ENCODE measurements around the gene DCTN3. TPM values are rescaled to one million over a fixed set of nuclear protein-coding genes. Genes with fewer than 3 reads are reported as not detected.

DCTN3 gene
- total and polyA plus RNA-seq, 2 donors, result 87.8 to 97.1 TPM

GRCh38 chr9:34611811-34612787 lies 8.2 kb downstream of the DCTN3 start, which contains the start of gene RPP25L:
Gene RPP25L, minus strand, starts transcription at chr9:34612097. Its CDS starts 801 bp downstream, at chr9:34611296.
- under 1% methylated on average over 77 of the region's 77 CpGs for WGBS
- H3K4me1 ChIP-seq (ENCODE audit: control insufficient read depth in 2 of 2, insufficient read depth in 2 of 2, low read length in 2 of 2), result peaks cover 5 to 23% of the 10 kb centered on the region in 2 donors
- peak within 1 kb of the TSS; percentile 77 to 92 for H3K4me3 ChIP-seq (ENCODE audit: low read length in 2 of 2)
- H3K9me3 ChIP-seq (ENCODE audit: control insufficient read depth in 2 of 2, insufficient read depth in 1 of 2, low read length in 1 of 2), result peaks cover 0 to 3% of the 10 kb centered on the region in 2 donors
- H3K27me3 ChIP-seq (ENCODE audit: control insufficient read depth in 2 of 2, insufficient read depth in 1 of 2, low read length in 1 of 2), result peaks cover 0 to under 1% of the 10 kb centered on the region in 2 donors
- H3K27ac ChIP-seq (ENCODE audit: low read depth in 1 of 2, low read length in 1 of 2), result peak within 1 kb of the TSS; percentile 60 to 85
- H3K36me3 ChIP-seq (ENCODE audit: control insufficient read depth in 2 of 2, insufficient read depth in 2 of 2, low read length in 1 of 2), result peaks cover 20 to 26% of the 10 kb centered on the region in 2 donors
- peak in 8 of 9 donors; percentile 65 to 95 (median 86) for DNase-seq (ENCODE audit: low read depth in 6 of 9, low spot score in 9 of 9)

GRCh38 chr9:34611251-34611810 lies 9.0 kb downstream of the DCTN3 start:
- Histone ChIP-seq H3K4me1 (ENCODE audit: control insufficient read depth in 2 of 2, insufficient read depth in 2 of 2, low read length in 2 of 2) (peaks cover 5 to 23% of the 10 kb centered on the region in 2 donors), H3K4me3 (ENCODE audit: low read length in 2 of 2) (peak overlapping the region; percentile 77 to 92), H3K27ac (ENCODE audit: low read depth in 1 of 2, low read length in 1 of 2) (peak overlapping the region; percentile 60 to 85), H3K9me3 (ENCODE audit: control insufficient read depth in 2 of 2, insufficient read depth in 1 of 2, low read length in 1 of 2) (peaks cover 0 to 3% of the 10 kb centered on the region in 2 donors), H3K36me3 (ENCODE audit: control insufficient read depth in 2 of 2, insufficient read depth in 2 of 2, low read length in 1 of 2) (peaks cover 13 to 18% of the 10 kb centered on the region in 2 donors), H3K27me3 (ENCODE audit: control insufficient read depth in 2 of 2, insufficient read depth in 1 of 2, low read length in 1 of 2) (peaks cover 0 to 5% of the 10 kb centered on the region in 2 donors)
- DNase-seq (ENCODE audit: low read depth in 6 of 9, low spot score in 9 of 9), result peak in 2 of 9 donors; percentile 6 to 14
- WGBS, result 80% methylated on average over 10 of the region's 10 CpGs

GRCh38 chr9:34610434-34611206 lies 9.7 kb downstream of the DCTN3 start:
- H3K4me3 ChIP-seq (ENCODE audit: low read length in 2 of 2), result no peak overlapping the region
- DNase-seq (ENCODE audit: low read depth in 6 of 9, low spot score in 9 of 9), result no peak
- no peak overlapping the region for H3K27ac ChIP-seq (ENCODE audit: low read depth in 1 of 2, low read length in 1 of 2)
- 99% methylated on average over 20 of the region's 20 CpGs for WGBS
- peaks cover 5 to 23% of the 10 kb centered on the region in 2 donors for H3K4me1 ChIP-seq (ENCODE audit: control insufficient read depth in 2 of 2, insufficient read depth in 2 of 2, low read length in 2 of 2)
- H3K36me3 ChIP-seq (ENCODE audit: control insufficient read depth in 2 of 2, insufficient read depth in 2 of 2, low read length in 1 of 2), result peaks cover 8 to 13% of the 10 kb centered on the region in 2 donors
- H3K9me3 ChIP-seq (ENCODE audit: control insufficient read depth in 2 of 2, insufficient read depth in 1 of 2, low read length in 1 of 2), result peaks cover 0 to 3% of the 10 kb centered on the region in 2 donors
- H3K27me3 ChIP-seq (ENCODE audit: control insufficient read depth in 2 of 2, insufficient read depth in 1 of 2, low read length in 1 of 2), result peaks cover 0 to 7% of the 10 kb centered on the region in 2 donors

GRCh38 chr9:34607331-34607730 lies 13.0 kb downstream of the DCTN3 start:
- peaks cover 0 to 1% of the 10 kb centered on the region in 2 donors for H3K9me3 ChIP-seq (ENCODE audit: control insufficient read depth in 2 of 2, insufficient read depth in 1 of 2, low read length in 1 of 2)
- H3K27me3 ChIP-seq (ENCODE audit: control insufficient read depth in 2 of 2, insufficient read depth in 1 of 2, low read length in 1 of 2), result peaks cover 0 to 8% of the 10 kb centered on the region in 2 donors
- H3K4me1 ChIP-seq (ENCODE audit: control insufficient read depth in 2 of 2, insufficient read depth in 2 of 2, low read length in 2 of 2), result peaks cover 5 to 14% of the 10 kb centered on the region in 2 donors
- no peaks in the 10 kb centered on the region for H3K36me3 ChIP-seq (ENCODE audit: control insufficient read depth in 2 of 2, insufficient read depth in 2 of 2, low read length in 1 of 2)
- H3K4me3 ChIP-seq (ENCODE audit: low read length in 2 of 2), result no peak overlapping the region
- H3K27ac ChIP-seq (ENCODE audit: low read depth in 1 of 2, low read length in 1 of 2), result no peak overlapping the region
- 78% methylated on average over 2 of the region's 2 CpGs for WGBS
- DNase-seq (ENCODE audit: low read depth in 6 of 9, low spot score in 9 of 9), result no peak

GRCh38 chr9:34606905-34607304 lies 13.4 kb downstream of the DCTN3 start:
- Histone ChIP-seq H3K36me3 (ENCODE audit: control insufficient read depth in 2 of 2, insufficient read depth in 2 of 2, low read length in 1 of 2) (no peaks in the 10 kb centered on the region), H3K27ac (ENCODE audit: low read depth in 1 of 2, low read length in 1 of 2) (no peak overlapping the region), H3K9me3 (ENCODE audit: control insufficient read depth in 2 of 2, insufficient read depth in 1 of 2, low read length in 1 of 2) (no peaks in the 10 kb centered on the region), H3K4me1 (ENCODE audit: control insufficient read depth in 2 of 2, insufficient read depth in 2 of 2, low read length in 2 of 2) (peaks cover 5 to 13% of the 10 kb centered on the region in 2 donors), H3K4me3 (ENCODE audit: low read length in 2 of 2) (no peak overlapping the region), H3K27me3 (ENCODE audit: control insufficient read depth in 2 of 2, insufficient read depth in 1 of 2, low read length in 1 of 2) (peaks cover 0 to 11% of the 10 kb centered on the region in 2 donors)
- no peak for DNase-seq (ENCODE audit: low read depth in 6 of 9, low spot score in 9 of 9)
- 97% methylated on average over 3 of the region's 3 CpGs for WGBS

- Histone ChIP-seq H3K9me3 (ENCODE audit: control insufficient read depth in 2 of 2, insufficient read depth in 1 of 2, low read length in 1 of 2) (no peaks in the 10 kb centered on the region), H3K4me1 (ENCODE audit: control insufficient read depth in 2 of 2, insufficient read depth in 2 of 2, low read length in 2 of 2) (peaks cover 3 to 8% of the 10 kb centered on the region in 2 donors), H3K4me3 (ENCODE audit: low read length in 2 of 2) (no peak overlapping the region), H3K27me3 (ENCODE audit: control insufficient read depth in 2 of 2, insufficient read depth in 1 of 2, low read length in 1 of 2) (peaks cover 0 to 11% of the 10 kb centered on the region in 2 donors), H3K36me3 (ENCODE audit: control insufficient read depth in 2 of 2, insufficient read depth in 2 of 2, low read length in 1 of 2) (no peaks in the 10 kb centered on the region), H3K27ac (ENCODE audit: low read depth in 1 of 2, low read length in 1 of 2) (no peak overlapping the region)
- DNase-seq (ENCODE audit: low read depth in 6 of 9, low spot score in 9 of 9), result no peak
Observed at GRCh38 chr9:34606190-34606589, 14.1 kb downstream of the DCTN3 start.

- Histone ChIP-seq H3K9me3 (ENCODE audit: control insufficient read depth in 2 of 2, insufficient read depth in 1 of 2, low read length in 1 of 2) (no peaks in the 10 kb centered on the region), H3K36me3 (ENCODE audit: control insufficient read depth in 2 of 2, insufficient read depth in 2 of 2, low read length in 1 of 2) (no peaks in the 10 kb centered on the region), H3K4me1 (ENCODE audit: control insufficient read depth in 2 of 2, insufficient read depth in 2 of 2, low read length in 2 of 2) (no peaks in the 10 kb centered on the region), H3K27me3 (ENCODE audit: control insufficient read depth in 2 of 2, insufficient read depth in 1 of 2, low read length in 1 of 2) (peaks cover 2 to 27% of the 10 kb centered on the region in 2 donors), H3K27ac (ENCODE audit: low read depth in 1 of 2, low read length in 1 of 2) (no peak overlapping the region), H3K4me3 (ENCODE audit: low read length in 2 of 2) (no peak overlapping the region)
- peak in 7 of 9 donors; percentile 56 to 83 (median 69) for DNase-seq (ENCODE audit: low read depth in 6 of 9, low spot score in 9 of 9)
- WGBS, result 63% methylated on average over 4 of the region's 4 CpGs
Observed at GRCh38 chr9:34603610-34604231, 16.6 kb downstream of the DCTN3 start.

- no peak for DNase-seq (ENCODE audit: low read depth in 6 of 9, low spot score in 9 of 9)
- H3K4me1 ChIP-seq (ENCODE audit: control insufficient read depth in 2 of 2, insufficient read depth in 2 of 2, low read length in 2 of 2), result no peaks in the 10 kb centered on the region
- H3K27ac ChIP-seq (ENCODE audit: low read depth in 1 of 2, low read length in 1 of 2), result no peak overlapping the region
- 91% methylated on average over 6 of the region's 6 CpGs for WGBS
- H3K36me3 ChIP-seq (ENCODE audit: control insufficient read depth in 2 of 2, insufficient read depth in 2 of 2, low read length in 1 of 2), result no peaks in the 10 kb centered on the region
- no peak overlapping the region for H3K4me3 ChIP-seq (ENCODE audit: low read length in 2 of 2)
- no peaks in the 10 kb centered on the region for H3K9me3 ChIP-seq (ENCODE audit: control insufficient read depth in 2 of 2, insufficient read depth in 1 of 2, low read length in 1 of 2)
- peaks cover 2 to 33% of the 10 kb centered on the region in 2 donors for H3K27me3 ChIP-seq (ENCODE audit: control insufficient read depth in 2 of 2, insufficient read depth in 1 of 2, low read length in 1 of 2)
Observed at GRCh38 chr9:34601937-34602573, 18.2 kb downstream of the DCTN3 start.
